Articular chondrocyte of knee joint (primary cell): ENCODE data around the gene ACTL10. TPM values are rescaled to one million over a fixed set of nuclear protein-coding genes. Genes with fewer than 3 reads are reported as not detected.

ENCODE experiments used
- total RNA-seq: library from RNA; depleted of rRNA; stranded (reverse); fragments of >200 nt; gene quantifications from 2 replicates; pipeline ENCODE4 v1.2.3, GENCODE V29; 2012

Gene ACTL10
- 1.7 and 2.1 TPM in 2 replicates for total RNA-seq

DNA sequence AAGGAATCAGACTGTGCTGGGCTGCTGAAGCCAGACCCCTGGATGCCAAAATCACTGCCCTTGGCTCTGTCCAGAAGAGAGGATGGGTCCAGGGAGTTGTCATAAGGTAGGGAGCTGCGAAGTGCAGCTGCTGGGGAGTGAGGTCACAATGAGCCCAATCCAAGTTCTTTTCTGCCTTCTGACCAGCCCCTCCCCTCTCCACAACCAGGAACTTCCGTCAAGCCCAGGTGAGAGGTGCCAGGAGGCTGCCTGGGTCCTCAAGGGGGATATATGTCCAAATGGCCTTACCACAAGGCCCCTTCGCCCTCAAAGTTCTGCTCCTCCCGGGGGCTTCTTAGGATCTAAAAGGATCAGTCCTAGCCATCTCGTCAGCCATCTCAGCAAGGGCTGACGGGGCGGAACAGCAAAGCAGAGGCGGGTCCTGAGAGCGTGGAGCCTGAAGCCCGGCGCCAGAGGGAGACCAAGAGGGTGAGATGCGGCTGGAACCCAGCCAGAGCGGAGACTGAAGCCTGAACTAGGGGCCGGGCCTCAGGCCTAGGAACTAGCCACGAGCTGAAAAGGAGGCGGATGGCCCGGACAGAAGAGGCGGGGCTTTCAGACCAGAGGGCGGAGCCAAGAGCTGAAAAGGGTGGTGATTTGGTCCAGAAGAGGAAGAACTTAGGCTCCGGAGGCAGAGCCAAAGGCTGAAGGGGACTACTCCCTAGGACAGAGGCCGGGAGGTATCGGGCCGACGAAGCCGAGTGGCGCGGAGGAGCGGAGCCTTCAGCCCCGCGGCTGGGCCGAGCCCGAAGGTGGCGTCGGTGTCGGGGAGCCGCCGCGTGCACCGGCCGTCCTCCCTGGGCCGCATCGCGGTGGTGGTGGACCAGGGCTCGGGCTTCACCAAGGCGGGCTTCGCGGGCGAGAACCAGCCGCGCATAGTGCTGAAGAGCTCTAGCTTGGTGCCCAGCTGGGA is at the start of gene ACTL10:
ACTL10 (plus strand) TSS at position 651 of the 952 bp plus-strand sequence. CDS start 555 bp downstream, outside the sequence.

GRCh38 chr20:33662172-33662571 is 4.6 kb upstream of the ACTL10 start, which contains the start of gene C20orf144:
Gene C20orf144, plus strand, starts transcription at chr20:33662327. Its CDS starts 19 bp downstream, at chr20:33662346.

GRCh38 chr20:33674294-33675135 is 7.8 kb downstream of the ACTL10 start, which contains the start of gene NECAB3:
Gene NECAB3, minus strand, starts transcription at chr20:33674428. Its CDS starts 76 bp downstream, at chr20:33674352.

GRCh38 chr20:33686100-33686983 is 19.6 kb downstream of the ACTL10 start, which contains the start of gene E2F1:
Gene E2F1, minus strand, starts transcription at chr20:33686385. Its CDS starts 121 bp downstream, at chr20:33686264.

Other genes starting within 250 kb of the ACTL10 start
- 19.2 and 22.1 TPM in 2 replicates for gene SNTA1, start 223.2 kb upstream of the ACTL10 start, total RNA-seq
- gene CBFA2T2, start 176.8 kb upstream of the ACTL10 start, total RNA-seq, result 10.7 and 11.9 TPM in 2 replicates
- 0.13 TPM in 1 of 2 replicates, not detected in the other for gene C20orf144, start 4.6 kb upstream of the ACTL10 start, total RNA-seq
- 11.6 and 14.1 TPM in 2 replicates for gene NECAB3, start 7.5 kb downstream of the ACTL10 start, total RNA-seq
- 2.0 and 3.4 TPM in 2 replicates for gene E2F1, start 19.4 kb downstream of the ACTL10 start, total RNA-seq
- 4.7 and 8.9 TPM in 2 replicates for gene PXMP4, start 53.4 kb downstream of the ACTL10 start, total RNA-seq
- gene ZNF341, start 65.1 kb downstream of the ACTL10 start, total RNA-seq, result 1.4 and 1.7 TPM in 2 replicates
- gene CHMP4B, start 144.4 kb downstream of the ACTL10 start, total RNA-seq, result 42.4 and 57.4 TPM in 2 replicates